ENCODE data around the gene FHIT.

GRCh38 chr3:60469481-60469880 lies 781.8 kb downstream of the FHIT start:
- TF ChIP-seq CTCF (IDR thresholded peaks at IDR 0.05) (no peak), PBX3 (IDR thresholded peaks at IDR 0.05) (no peak), ELF1 (IDR thresholded peaks at IDR 0.05) (no peak), TAF1 (IDR thresholded peaks at IDR 0.05; ENCODE audit: borderline replicate concordance, low read depth, low read length) (no peak), MAX (IDR thresholded peaks at IDR 0.05; ENCODE audit: low read depth) (no peak), SIN3A (IDR thresholded peaks at IDR 0.05; ENCODE audit: borderline replicate concordance, low read depth, low read length) (no peak), SMC3 (IDR thresholded peaks at IDR 0.05; ENCODE audit: low read depth, low read length) (no peak), NRF1 (IDR thresholded peaks at IDR 0.05; ENCODE audit: low read depth, low read length) (no peak), NFIC (IDR thresholded peaks at IDR 0.05; ENCODE audit: borderline replicate concordance) (no peak), USF1 (IDR thresholded peaks at IDR 0.05; ENCODE audit: borderline replicate concordance, low read depth) (no peak), RCOR1 (IDR thresholded peaks at IDR 0.05; ENCODE audit: low read length) (no peak)
